Colonic mucosa (tissue), 4 donors: Measurements from ENCODE around the gene CYBRD1. TPM values are rescaled to one million over a fixed set of nuclear protein-coding genes. Genes with fewer than 3 reads are reported as not detected.
"Not testable (repeated sequence)": the region's sequence is repeated elsewhere in the genome, so short reads cannot be mapped to it uniquely, and the experiment has no call there.

Experiments used
- DNase-seq: peaks from one replicate; pipeline ENCODE4 v3.0.0-alpha.2; 2020
- H3K27ac ChIP-seq: fragments of 200-600 bp; one replicate; pipeline ENCODE4 v1.8.0; 2021
- H3K27me3 ChIP-seq: fragments of 200-600 bp; one replicate; pipeline ENCODE4 v1.8.0; 2021
- H3K36me3 ChIP-seq: fragments of 200-600 bp; one replicate; pipeline ENCODE4 v1.8.0; 2021
- H3K4me1 ChIP-seq: fragments of 200-600 bp; one replicate; pipeline ENCODE4 v1.8.0; 2021; ENCODE audit warnings: mild to moderate bottlenecking
- H3K4me3 ChIP-seq: fragments of 200-600 bp; one replicate; pipeline ENCODE4 v1.8.0; 2021
- H3K9ac ChIP-seq, 2 donors: one replicate each; pipeline ENCODE4 v1.7.0; 2013; ENCODE audit warnings: control low read depth in 2 of 2, low read depth in 2 of 2, low read length in 2 of 2
- H3K9me3 ChIP-seq: fragments of 200-600 bp; one replicate; pipeline ENCODE4 v1.8.0; 2021
- intact Hi-C: fragments of 100-400 bp; cut with DNase I; formaldehyde crosslinking; loops from one replicate; pipeline ENCODE4 v1.14.1; 2022
- total RNA-seq, 2 donors: library from RNA; stranded (reverse); fragmentation: NEBNext Ultra II Directional in 1 of 2; extraction: Animal tissue kit (Norgen Biotek cat#: 25700) in 1 of 2; gene quantifications; one replicate each; pipeline ENCODE4 v1.2.1, GENCODE V29; 2021
- TF ChIP-seq, protein P1 (sequence below): fragments of 200-600 bp; IDR thresholded peaks from one replicate; pipeline ENCODE4 v1.8.0; 2022; ENCODE audit warnings: antibody characterized with exemption, mild to moderate bottlenecking
- donor health status: healthy.
- donor health status: DM: no; HTN: no; CAD: no.
- donor health status: DM: no; HTN: no; CAD: no.

CYBRD1 gene
- total RNA-seq, 2 donors from 2014 or later, result 12.4 to 35.6 TPM

DNA sequence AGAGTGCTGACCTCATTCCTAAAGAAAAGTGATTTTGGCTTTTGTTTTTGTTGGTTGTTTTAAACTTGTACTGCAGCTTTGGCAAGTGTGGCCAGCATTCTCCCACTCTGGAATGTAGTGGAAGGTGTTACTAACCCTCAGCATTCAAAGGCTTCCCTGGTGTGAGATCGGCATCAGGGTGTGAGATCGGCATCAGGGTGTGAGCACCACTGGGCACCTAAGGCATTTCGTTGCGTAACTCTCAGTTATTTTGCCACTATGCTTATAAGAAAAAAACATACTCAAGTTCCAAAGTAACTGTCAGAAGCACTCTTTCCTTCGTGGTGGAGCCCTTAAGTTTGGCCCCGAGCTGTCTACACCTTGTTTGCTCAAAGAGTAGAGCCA is 1.7 kb downstream of the CYBRD1 start:
- no peaks in the 10 kb centered on the region for H3K27me3 ChIP-seq
- no peaks in the 10 kb centered on the region for H3K36me3 ChIP-seq
- no peaks in the 10 kb centered on the region for H3K4me1 ChIP-seq
- peak overlapping the region; percentile 77 for H3K27ac ChIP-seq
- H3K9ac ChIP-seq, result peak overlapping the region in 1 of 2 donors; percentile 54
- intact Hi-C loops, result no loop called here
- TF ChIP-seq, protein P1, sequence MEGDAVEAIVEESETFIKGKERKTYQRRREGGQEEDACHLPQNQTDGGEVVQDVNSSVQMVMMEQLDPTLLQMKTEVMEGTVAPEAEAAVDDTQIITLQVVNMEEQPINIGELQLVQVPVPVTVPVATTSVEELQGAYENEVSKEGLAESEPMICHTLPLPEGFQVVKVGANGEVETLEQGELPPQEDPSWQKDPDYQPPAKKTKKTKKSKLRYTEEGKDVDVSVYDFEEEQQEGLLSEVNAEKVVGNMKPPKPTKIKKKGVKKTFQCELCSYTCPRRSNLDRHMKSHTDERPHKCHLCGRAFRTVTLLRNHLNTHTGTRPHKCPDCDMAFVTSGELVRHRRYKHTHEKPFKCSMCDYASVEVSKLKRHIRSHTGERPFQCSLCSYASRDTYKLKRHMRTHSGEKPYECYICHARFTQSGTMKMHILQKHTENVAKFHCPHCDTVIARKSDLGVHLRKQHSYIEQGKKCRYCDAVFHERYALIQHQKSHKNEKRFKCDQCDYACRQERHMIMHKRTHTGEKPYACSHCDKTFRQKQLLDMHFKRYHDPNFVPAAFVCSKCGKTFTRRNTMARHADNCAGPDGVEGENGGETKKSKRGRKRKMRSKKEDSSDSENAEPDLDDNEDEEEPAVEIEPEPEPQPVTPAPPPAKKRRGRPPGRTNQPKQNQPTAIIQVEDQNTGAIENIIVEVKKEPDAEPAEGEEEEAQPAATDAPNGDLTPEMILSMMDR, result no peak
- no peaks in the 10 kb centered on the region for H3K9me3 ChIP-seq
- DNase-seq, result no peak
- peak overlapping the region; percentile 75 for H3K4me3 ChIP-seq

DNA sequence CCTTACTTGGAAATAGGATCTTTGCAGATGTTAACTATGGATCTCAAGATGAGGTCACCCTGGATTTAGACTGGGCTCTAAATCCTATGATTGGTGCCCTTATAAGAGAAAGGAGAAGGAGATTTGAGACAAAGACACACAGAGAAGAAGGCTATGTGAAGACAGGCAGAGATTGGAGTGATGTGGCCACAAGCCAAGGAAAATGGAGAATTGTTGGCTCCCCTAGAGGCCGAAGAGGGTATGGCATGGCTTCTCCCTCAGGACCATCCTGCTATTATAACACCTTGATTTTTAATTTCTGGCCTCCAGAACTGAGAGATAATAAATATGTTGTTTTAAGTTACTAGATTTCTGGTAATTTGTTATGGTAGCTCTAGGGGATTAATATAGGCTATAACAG is 7.6 kb downstream of the CYBRD1 start:
- no peak for DNase-seq
- H3K36me3 ChIP-seq, result no peaks in the 10 kb centered on the region

DNA sequence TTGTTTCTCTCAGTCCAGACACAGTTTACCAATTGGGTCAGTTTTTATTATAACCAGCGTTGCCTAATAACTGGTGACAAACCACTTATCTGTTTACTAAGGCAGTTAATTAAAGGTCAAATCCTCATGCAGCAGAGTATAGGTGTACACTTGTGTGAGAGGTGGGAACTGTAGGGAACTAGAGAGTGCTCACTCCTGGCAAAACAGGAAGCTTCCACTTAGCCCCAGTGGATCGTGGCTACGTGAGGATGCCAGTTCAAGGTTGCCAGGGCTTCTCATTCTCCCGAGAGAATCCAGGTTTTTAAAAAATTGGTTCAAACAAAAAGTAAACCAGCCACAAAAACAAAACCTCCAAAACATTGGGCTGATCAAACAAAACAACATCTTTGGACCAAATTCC is 8.1 kb downstream of the CYBRD1 start:
- Histone ChIP-seq H3K27ac (no peak overlapping the region), H3K4me1 (no peaks in the 10 kb centered on the region), H3K36me3 (no peaks in the 10 kb centered on the region), H3K27me3 (no peaks in the 10 kb centered on the region), H3K4me3 (no peak overlapping the region), H3K9ac (no peak overlapping the region), H3K9me3 (no peaks in the 10 kb centered on the region)
- DNase-seq, result no peak
- TF ChIP-seq, protein P1, result no peak
- intact Hi-C loops, result no loop called here

More for the DNA sequence above, 7.6 kb downstream of the CYBRD1 start:
- no peak overlapping the region for H3K9ac ChIP-seq
- H3K9me3 ChIP-seq, result no peaks in the 10 kb centered on the region
- H3K27ac ChIP-seq, result no peak overlapping the region
- TF ChIP-seq, protein P1, result peak; percentile 33
- intact Hi-C loops, result no loop called here
- H3K4me1 ChIP-seq, result no peaks in the 10 kb centered on the region
- no peak overlapping the region for H3K4me3 ChIP-seq
- no peaks in the 10 kb centered on the region for H3K27me3 ChIP-seq

DNA sequence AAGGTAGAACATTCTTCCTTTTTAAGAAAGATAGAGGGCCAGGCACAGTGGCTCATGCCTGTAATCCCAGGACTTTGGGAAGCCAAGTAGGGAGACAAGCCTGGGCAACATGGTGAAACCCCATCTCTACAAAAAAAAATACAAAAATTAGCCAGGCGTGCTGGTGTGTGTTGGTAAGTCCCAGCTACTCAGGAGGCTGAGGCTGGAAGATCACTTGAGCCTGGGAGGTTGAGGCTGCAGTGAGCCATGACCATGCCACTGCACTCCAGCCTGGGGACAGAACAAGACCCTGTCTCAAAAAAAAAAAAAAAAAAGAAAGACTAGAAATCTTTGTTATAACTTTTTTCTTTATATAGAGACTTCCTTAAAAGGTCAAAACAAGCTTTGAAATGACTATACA is 8.6 kb downstream of the CYBRD1 start:
- H3K4me1 ChIP-seq, intact Hi-C loops, DNase-seq, H3K27me3 ChIP-seq, H3K27ac ChIP-seq, H3K4me3 ChIP-seq, H3K9me3 ChIP-seq, H3K9ac ChIP-seq, H3K36me3 ChIP-seq: not testable (repeated sequence)

DNA sequence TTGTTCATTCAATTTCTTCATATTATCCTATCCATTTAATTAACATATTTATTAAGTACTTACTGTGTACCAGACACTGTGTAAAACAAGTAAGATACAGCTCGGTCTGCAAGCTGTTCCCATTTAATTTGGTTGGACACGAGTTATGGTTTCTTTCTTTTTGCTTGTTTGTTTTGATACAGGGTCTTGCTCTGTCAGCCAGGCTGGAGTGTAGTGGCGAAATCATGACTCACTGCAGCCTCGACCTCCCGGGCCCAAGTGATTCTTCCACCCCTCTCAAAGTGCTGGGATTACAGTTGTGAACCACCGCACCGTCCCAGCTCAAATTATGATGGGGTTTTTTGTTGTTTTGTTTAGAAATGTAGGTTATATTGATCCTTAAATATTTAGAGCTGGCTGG is 9.0 kb downstream of the CYBRD1 start:
- Histone ChIP-seq H3K9ac (no peak overlapping the region), H3K9me3 (no peaks in the 10 kb centered on the region), H3K36me3 (no peaks in the 10 kb centered on the region), H3K4me1 (no peaks in the 10 kb centered on the region), H3K27me3 (no peaks in the 10 kb centered on the region), H3K4me3 (no peak overlapping the region), H3K27ac (no peak overlapping the region)
- DNase-seq, result no peak
- intact Hi-C loops, result no loop called here
- TF ChIP-seq, protein P1, result no peak

DNA sequence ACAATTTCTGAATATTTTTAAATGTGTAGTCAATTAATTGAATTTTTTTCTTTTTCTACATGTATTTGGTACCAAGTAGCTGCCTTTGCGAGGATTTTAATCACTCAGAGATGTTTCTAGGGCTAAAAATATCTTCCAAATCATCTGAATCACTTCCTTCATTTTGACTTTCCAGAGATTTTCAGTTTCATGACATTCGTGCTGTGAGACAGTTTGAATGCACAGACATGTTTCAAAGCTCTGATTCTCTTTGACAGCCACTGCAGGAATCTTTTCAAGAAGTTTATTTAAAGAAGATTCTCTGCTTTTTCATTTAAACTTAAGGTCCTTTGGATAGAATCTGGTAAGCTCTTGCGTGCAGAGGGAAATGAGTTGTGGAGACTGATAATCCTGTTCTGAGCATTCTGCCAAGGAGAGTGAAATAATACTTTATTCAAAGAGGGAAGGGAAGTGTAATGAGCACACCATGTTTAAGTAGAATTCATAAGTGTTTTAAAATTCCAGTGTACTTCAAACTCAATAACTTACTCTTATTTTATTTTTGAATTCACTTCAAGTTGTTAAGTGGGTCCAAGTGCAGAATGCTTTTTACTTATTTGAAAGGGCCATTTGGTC is 9.7 kb downstream of the CYBRD1 start:
- intact Hi-C loops, result no loop called here
- no peak for DNase-seq
- Histone ChIP-seq H3K4me3 (no peak overlapping the region), H3K36me3 (no peaks in the 10 kb centered on the region), H3K27ac (no peak overlapping the region), H3K4me1 (no peaks in the 10 kb centered on the region), H3K9ac (no peak overlapping the region), H3K9me3 (no peaks in the 10 kb centered on the region), H3K27me3 (no peaks in the 10 kb centered on the region)
- TF ChIP-seq, protein P1, result no peak
